Astrocyte of the cerebellum (primary cell): Measurements from ENCODE around the gene GTF3C1.

Source experiments
- DNase-seq: peaks from one replicate; pipeline ENCODE4 v3.0.0-alpha.2; 2011; ENCODE audit warnings: low read depth
- H3K4me3 ChIP-seq: 2 replicates; pipeline ENCODE4 v1.5.1; 2011; ENCODE audit warnings: mild to moderate bottlenecking, low read depth, low read length, moderate library complexity
- in situ Hi-C: cut with HindIII; loops from 2 replicates; pipeline ENCODE4 v1.10.0; 2017; ENCODE audit warnings: low sequenced_read_pairs
- TF ChIP-seq, protein P1 (sequence below): IDR thresholded peaks from 2 replicates; pipeline ENCODE4 v1.5.1; 2012; ENCODE audit warnings: low read length, low read depth, moderate library complexity, mild to moderate bottlenecking; ENCODE audit errors: missing control alignments

GTF3C1 gene

DNA sequence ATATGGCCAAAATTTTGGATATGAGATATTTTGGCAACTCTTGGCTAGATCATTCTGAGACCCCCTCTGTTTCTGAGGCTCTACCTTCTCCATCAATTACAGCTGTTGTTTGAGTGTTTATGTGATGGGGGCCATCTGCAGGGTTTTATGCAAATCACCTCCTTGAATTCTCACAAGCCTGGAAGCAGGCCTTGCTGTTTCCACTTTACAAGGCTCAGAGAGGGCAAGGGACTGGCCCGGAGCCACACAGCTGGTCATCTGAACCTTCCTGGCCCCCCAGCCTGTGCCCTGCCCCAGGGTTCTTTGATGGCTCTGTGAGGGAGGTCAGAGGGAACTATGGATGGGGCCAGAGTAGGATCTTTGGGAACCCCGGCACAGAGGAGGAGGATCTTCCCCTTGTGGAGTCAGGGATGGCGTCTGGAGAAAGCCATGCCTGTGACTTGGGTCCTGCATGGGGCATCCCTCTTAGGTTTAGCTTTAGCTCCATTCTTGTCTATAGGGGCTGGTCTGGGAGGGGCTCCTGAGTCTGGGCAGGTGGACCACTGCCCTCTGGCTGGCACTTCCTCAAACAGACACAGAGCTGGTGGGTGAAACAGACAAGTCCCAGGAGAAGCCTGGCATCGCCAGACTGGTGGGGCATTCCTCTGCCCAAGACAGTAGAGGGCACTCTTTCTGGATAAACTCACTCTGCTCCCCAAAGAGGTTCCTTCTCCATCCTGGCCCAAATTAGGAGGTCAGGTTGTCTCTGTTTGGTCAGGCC is 121.5 kb downstream of the GTF3C1 start:
- in situ Hi-C loops: no loop called here
- TF ChIP-seq, protein P1, sequence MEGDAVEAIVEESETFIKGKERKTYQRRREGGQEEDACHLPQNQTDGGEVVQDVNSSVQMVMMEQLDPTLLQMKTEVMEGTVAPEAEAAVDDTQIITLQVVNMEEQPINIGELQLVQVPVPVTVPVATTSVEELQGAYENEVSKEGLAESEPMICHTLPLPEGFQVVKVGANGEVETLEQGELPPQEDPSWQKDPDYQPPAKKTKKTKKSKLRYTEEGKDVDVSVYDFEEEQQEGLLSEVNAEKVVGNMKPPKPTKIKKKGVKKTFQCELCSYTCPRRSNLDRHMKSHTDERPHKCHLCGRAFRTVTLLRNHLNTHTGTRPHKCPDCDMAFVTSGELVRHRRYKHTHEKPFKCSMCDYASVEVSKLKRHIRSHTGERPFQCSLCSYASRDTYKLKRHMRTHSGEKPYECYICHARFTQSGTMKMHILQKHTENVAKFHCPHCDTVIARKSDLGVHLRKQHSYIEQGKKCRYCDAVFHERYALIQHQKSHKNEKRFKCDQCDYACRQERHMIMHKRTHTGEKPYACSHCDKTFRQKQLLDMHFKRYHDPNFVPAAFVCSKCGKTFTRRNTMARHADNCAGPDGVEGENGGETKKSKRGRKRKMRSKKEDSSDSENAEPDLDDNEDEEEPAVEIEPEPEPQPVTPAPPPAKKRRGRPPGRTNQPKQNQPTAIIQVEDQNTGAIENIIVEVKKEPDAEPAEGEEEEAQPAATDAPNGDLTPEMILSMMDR: no peak
- DNase-seq: no peak
- H3K4me3 ChIP-seq: no peak overlapping the region

DNA sequence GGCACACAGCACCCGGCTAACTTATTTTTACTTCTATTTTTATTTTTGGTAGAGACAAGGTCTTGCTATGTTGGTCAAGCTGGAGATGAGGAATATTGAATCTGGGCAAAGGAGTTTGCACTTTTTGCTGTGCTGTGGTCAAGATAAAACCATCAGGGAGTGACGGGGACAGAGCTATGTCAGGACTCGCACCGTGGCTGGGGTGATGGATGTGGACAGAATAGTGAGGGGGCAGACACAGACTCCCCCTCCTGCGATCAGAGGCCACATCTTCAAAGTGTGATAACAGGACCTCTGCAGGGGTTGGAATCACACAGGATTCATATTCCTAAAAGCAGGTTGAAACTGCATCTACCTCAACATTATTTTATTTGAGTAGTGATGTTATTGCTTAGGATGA is 122.2 kb downstream of the GTF3C1 start:
- TF ChIP-seq, protein P1: no peak
- no peak overlapping the region for H3K4me3 ChIP-seq
- DNase-seq: no peak
- in situ Hi-C loops: no loop called here

DNA sequence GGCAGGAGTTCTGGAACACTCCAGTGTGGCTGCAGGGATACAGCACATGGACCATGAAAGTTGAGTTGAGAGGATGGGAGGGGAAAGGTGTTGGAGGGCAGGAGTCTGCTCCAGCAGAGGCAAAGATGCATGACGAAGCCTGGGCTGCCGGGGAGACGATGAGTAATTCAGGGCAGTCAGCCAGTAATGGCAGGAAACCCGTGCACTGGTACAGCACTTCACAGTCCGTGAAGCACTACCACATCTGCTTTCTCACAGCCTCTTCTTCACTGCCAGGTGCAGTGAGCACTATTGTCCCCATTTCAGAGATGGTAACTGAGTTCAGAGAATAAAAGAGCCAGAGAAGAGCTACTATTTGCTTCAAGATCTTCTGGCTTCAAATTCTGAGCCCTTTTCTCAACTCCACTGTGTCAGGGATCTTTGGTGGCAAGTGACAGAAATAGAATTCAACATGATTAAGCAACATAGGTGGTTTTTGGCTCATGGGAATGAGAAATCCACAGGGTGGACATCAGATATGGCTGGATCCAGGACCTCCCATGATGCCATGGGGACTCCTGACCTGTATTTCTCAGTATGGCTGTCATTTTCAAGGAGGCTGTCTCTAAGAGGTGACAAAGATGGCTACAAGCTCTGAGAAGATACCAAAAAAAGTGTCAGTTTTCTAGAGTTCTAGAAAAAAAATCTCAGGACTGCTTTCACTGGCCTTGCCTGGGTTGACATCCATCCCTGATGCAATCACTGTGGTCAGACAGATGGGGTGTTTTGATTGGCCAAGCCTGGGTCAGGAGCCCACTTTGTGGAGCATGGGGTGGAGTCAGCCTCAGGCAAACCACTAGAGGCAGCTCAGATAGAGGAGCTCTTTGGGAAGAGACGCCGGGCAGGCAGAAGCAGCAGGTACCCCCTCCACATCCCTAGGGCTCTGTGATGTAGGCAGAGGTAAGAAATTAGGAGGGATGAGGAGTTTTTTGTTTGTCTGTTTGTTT is 123.0 kb downstream of the GTF3C1 start:
- H3K4me3 ChIP-seq: no peak overlapping the region
- in situ Hi-C loops: no loop called here
- DNase-seq: peak; percentile 73
- TF ChIP-seq, protein P1: no peak

DNA sequence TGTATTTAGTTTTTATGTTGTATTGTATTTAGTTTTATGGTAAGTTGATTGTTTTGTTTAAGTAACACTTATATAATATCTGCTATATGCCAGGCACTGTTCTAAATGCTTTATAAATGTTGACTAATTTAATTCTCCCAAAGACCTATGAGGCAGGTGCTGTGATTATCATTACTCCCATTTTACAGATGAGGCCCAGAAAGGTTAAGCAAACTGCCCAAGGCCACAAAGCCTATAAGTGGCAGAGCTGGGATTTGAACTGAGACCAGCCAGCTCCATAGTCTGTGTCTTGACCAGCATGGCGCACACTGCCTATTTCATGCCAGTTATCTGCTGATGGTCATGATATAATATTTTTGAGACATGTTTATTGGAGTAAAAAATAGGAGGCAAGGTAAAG is 123.8 kb downstream of the GTF3C1 start:
- DNase-seq: no peak
- TF ChIP-seq, protein P1: no peak
- no peak overlapping the region for H3K4me3 ChIP-seq
- in situ Hi-C loops: no loop called here

DNA sequence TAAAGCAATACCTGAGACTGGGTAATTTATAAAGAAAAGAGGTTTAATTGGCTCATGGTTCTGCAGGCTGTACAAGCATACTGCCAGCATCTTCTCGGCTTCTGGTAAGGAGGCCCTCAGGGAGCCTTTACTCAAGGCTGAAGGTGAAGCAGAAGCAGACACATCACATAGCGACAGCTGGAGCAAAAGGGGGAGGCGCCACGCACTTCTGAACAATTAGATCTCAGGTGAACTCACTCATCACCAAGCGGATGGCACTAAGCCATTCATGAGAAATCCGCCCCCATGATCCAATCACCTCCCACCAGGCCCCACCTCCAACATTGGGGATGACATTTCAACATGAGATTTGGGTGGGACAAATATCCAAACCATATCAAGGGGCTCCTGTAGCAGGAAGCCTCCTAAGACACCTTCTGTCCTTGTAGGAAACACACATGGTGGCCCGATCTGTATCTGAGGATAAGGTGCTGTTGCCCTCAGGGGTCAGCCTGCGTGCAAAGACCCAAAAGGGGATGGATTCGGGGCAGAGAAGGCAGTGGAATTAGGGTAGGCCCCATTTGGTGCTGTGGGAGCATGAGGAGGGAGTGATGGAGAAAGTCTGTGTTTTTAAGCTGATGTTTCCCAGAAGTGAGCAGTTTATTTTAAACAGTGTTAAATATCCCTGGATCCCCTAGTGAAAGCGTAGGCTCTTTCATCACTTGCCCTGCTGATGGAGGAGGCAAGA is 124.8 kb downstream of the GTF3C1 start:
- no peak for DNase-seq
- TF ChIP-seq, protein P1: no peak
- no peak overlapping the region for H3K4me3 ChIP-seq
- in situ Hi-C loops: no loop called here
